HepG2 (cell line): ENCODE measurements around the gene ADH4.

Source experiments
- ATF7 ChIP-seq, 2 experiments: fragments of 450-650 bp in 1 of 2; sonication (generic) in 1 of 2; formaldehyde crosslinking in 1 of 2; IDR thresholded peaks; 2 replicates each; pipeline versions ENCODE4 v1.4.0 to v1.6.1; 2016 to 2020; ENCODE audit warnings: antibody characterized with exemption in 1 of 2, mild to moderate bottlenecking in 1 of 2, missing genetic modification reagents in 1 of 2
- BRCA1 ChIP-seq: sonication (generic); formaldehyde crosslinking; IDR thresholded peaks from 2 replicates; pipeline ENCODE4 v1.4.0; 2020; ENCODE audit warnings: missing genetic modification reagents
- MYNN ChIP-seq: sonication (generic); formaldehyde crosslinking; IDR thresholded peaks from 2 replicates; pipeline ENCODE4 v1.4.0; 2020; ENCODE audit warnings: mild to moderate bottlenecking, low read depth, missing genetic modification reagents
- NR3C1 ChIP-seq: sonication (generic); formaldehyde crosslinking; IDR thresholded peaks from 2 replicates; pipeline ENCODE4 v1.4.0; 2020; ENCODE audit warnings: missing genetic modification reagents
- ZKSCAN8 ChIP-seq: IDR thresholded peaks from 2 replicates; pipeline ENCODE4 v1.6.1; 2016; ENCODE audit warnings: borderline replicate concordance, missing genetic modification reagents, missing compliant biosample characterization

GRCh38 chr4:99190336-99190735 is 46.2 kb upstream of the ADH4 start:
- no peak for TF ChIP-seq MYNN (CRISPR knock-in tag)
- no peak for TF ChIP-seq BRCA1 (CRISPR knock-in tag)
- TF ChIP-seq ATF7 (IDR thresholded peaks at IDR 0.05): no peak
- no peak for TF ChIP-seq ATF7 (CRISPR knock-in tag; IDR thresholded peaks at IDR 0.05)
- no peak for TF ChIP-seq NR3C1 (CRISPR knock-in tag)
- TF ChIP-seq ZKSCAN8 (CRISPR knock-in tag): no peak
